CD14-positive monocyte (primary cell): ENCODE measurements around the gene CDH4. TPM values are rescaled to one million over a fixed set of nuclear protein-coding genes. Genes with fewer than 3 reads are reported as not detected.

Experiments
- DNase-seq, 3 donors: peaks; one replicate each; pipeline ENCODE4 v3.0.0-alpha.2; 2011 to 2022
- H2AFZ ChIP-seq: 2 replicates; pipeline ENCODE4 v1.6.0; 2012; ENCODE audit warnings: mild to moderate bottlenecking, low read depth, low read length, inconsistent platforms; ENCODE audit not compliant: insufficient read depth, poor library complexity, severe bottlenecking
- H3K27ac ChIP-seq, 2 donors: 1 replicate in 1 of 2; 2 replicates in 1 of 2; pipeline ENCODE4 v1.5.1; 2012 to 2013; ENCODE audit warnings: low read length in 2 of 2, control low read depth in 1 of 2, inconsistent platforms in 1 of 2, low read depth in 1 of 2, mild to moderate bottlenecking in 1 of 2
- H3K27me3 ChIP-seq, 2 donors: one replicate each; pipeline versions ENCODE4 v1.6.0 to v1.6.1; 2011 to 2013; ENCODE audit warnings: low read length in 2 of 2; ENCODE audit not compliant: control insufficient read depth in 2 of 2, insufficient read depth in 2 of 2
- H3K36me3 ChIP-seq, 2 donors: replicated peaks in 1 of 2; 1 replicate in 1 of 2; 2 replicates in 1 of 2; pipeline versions ENCODE4 v1.5.1 to v1.6.1; 2012 to 2013; ENCODE audit warnings: low read length in 2 of 2, control low read depth in 1 of 2, inconsistent platforms in 1 of 2, mild to moderate bottlenecking in 1 of 2; ENCODE audit not compliant: insufficient read depth in 2 of 2, control insufficient read depth in 1 of 2
- H3K4me1 ChIP-seq, 2 donors: 1 replicate in 1 of 2; 2 replicates in 1 of 2; pipeline versions ENCODE4 v1.5.1 to v1.6.1; 2012 to 2013; ENCODE audit warnings: low read length in 2 of 2, control low read depth in 1 of 2, inconsistent platforms in 1 of 2, mild to moderate bottlenecking in 1 of 2, moderate library complexity in 1 of 2; ENCODE audit not compliant: insufficient read depth in 2 of 2, control insufficient read depth in 1 of 2
- H3K4me2 ChIP-seq: replicated peaks from 2 replicates; pipeline ENCODE3; 2012; ENCODE audit warnings: low read length, moderate library complexity, mild to moderate bottlenecking; ENCODE audit not compliant: poor library complexity, severe bottlenecking; ENCODE audit errors: extremely low read depth
- H3K4me3 ChIP-seq, 3 experiments: fragments of 200-600 bp in 1 of 3; sonication (generic) in 1 of 3; replicated peaks in 1 of 3; 1 replicate in 2 of 3; 2 replicates in 1 of 3; pipeline ENCODE4 v1.5.1; 2011 to 2013; ENCODE audit warnings: low read length in 3 of 3, mild to moderate bottlenecking in 3 of 3, control low read depth in 2 of 3, low read depth in 2 of 3, inconsistent platforms in 1 of 3, moderate library complexity in 1 of 3
- H3K79me2 ChIP-seq: 2 replicates; pipeline ENCODE4 v1.6.0; 2012; ENCODE audit warnings: mild to moderate bottlenecking, control low read depth, inconsistent platforms, low read length, moderate library complexity; ENCODE audit not compliant: insufficient read depth
- H3K9ac ChIP-seq: 2 replicates; pipeline ENCODE4 v1.6.0; 2017; ENCODE audit warnings: low read length, mild to moderate bottlenecking; ENCODE audit not compliant: insufficient read depth, poor library complexity, severe bottlenecking
- H3K9me3 ChIP-seq, 2 donors: replicated peaks in 1 of 2; 1 replicate in 1 of 2; 2 replicates in 1 of 2; pipeline versions ENCODE4 v1.5.1 to v1.6.1; 2012 to 2013; ENCODE audit warnings: low read length in 2 of 2, control low read depth in 1 of 2; ENCODE audit not compliant: control insufficient read depth in 1 of 2, insufficient read depth in 1 of 2
- H4K20me1 ChIP-seq: 2 replicates; pipeline ENCODE4 v1.6.0; 2012; ENCODE audit warnings: mild to moderate bottlenecking, low read length, control low read depth, moderate library complexity; ENCODE audit not compliant: insufficient read depth
- H3K27ac Mint-ChIP-seq, 7 donors: one replicate each; pipeline ENCODE4 v1.8.0; 2020; ENCODE audit warnings: mild to moderate bottlenecking in 7 of 7, mixed read lengths in 7 of 7, moderate library complexity in 6 of 7, inconsistent platforms in 2 of 7
- H3K27me3 Mint-ChIP-seq, 3 donors: one replicate each; pipeline ENCODE4 v1.8.0; 2021 to 2022; ENCODE audit warnings: low read depth in 3 of 3, mild to moderate bottlenecking in 3 of 3, mixed read lengths in 3 of 3, moderate library complexity in 3 of 3, inconsistent platforms in 1 of 3
- H3K36me3 Mint-ChIP-seq, 2 donors: one replicate each; pipeline ENCODE4 v1.8.0; 2020; ENCODE audit warnings: mixed read lengths in 2 of 2, inconsistent platforms in 1 of 2, mild to moderate bottlenecking in 1 of 2
- H3K4me1 Mint-ChIP-seq: one replicate; pipeline ENCODE4 v1.8.0; 2020; ENCODE audit warnings: mild to moderate bottlenecking, mixed read lengths
- H3K4me3 Mint-ChIP-seq, 2 donors: one replicate each; pipeline ENCODE4 v1.8.0; 2020; ENCODE audit warnings: mild to moderate bottlenecking in 2 of 2, mixed read lengths in 2 of 2, moderate library complexity in 1 of 2
- H3K9me3 Mint-ChIP-seq, 7 donors: one replicate each; pipeline ENCODE4 v1.8.0; 2020 to 2022; ENCODE audit warnings: mixed read lengths in 7 of 7, mild to moderate bottlenecking in 6 of 7, moderate library complexity in 6 of 7, inconsistent platforms in 2 of 7
- CTCF ChIP-seq: fragments of 200-600 bp; IDR thresholded peaks from one replicate; pipeline ENCODE4 v1.8.0; 2022; ENCODE audit warnings: antibody characterized with exemption, mild to moderate bottlenecking
- WGBS: methylation state at CpG from one replicate; pipeline ENCODE4 v1.1.5; 2013; ENCODE audit warnings: missing lambda C conversion rate; ENCODE audit not compliant: insufficient coverage; 5-methylcytosine and 5-hydroxymethylcytosine counted together
- intact Hi-C, 2 donors: fragments of 100-400 bp; cut with micrococcal nuclease; formaldehyde crosslinking; loops; one replicate each; pipeline versions ENCODE4 v1.15.0 to v1.15.1; 2023
- polyA plus RNA-seq, 3 donors: library from polyadenylated mRNA; depleted of rRNA in 1 of 3; unstranded in 2 of 3; stranded (reverse) in 1 of 3; fragments of 300-500 nt in 2 of 3; fragments of >200 nt in 1 of 3; fragmentation: Illumina TruSeq in 2 of 3; gene quantifications; 1 replicate in 2 of 3; 2 replicates in 1 of 3; pipeline ENCODE4 v1.2.3, GENCODE V29; 2012 to 2021

CDH4 gene
- polyA plus RNA-seq, 3 donors, result not detected

GRCh38 chr20:61720348-61720696, 468.3 kb downstream of the CDH4 start:
- Histone ChIP-seq H2AFZ (peak overlapping the region; percentile 68), H3K4me2 (peak overlapping the region; percentile 34), H4K20me1 (no peaks in the 10 kb centered on the region), H3K27ac (no peak overlapping the region), H3K4me3 (peak overlapping the region in 1 of 3 experiments; percentile 71), H3K9ac (no peak overlapping the region), H3K79me2 (no peaks in the 10 kb centered on the region), H3K36me3 (no peaks in the 10 kb centered on the region), H3K4me1 (no peaks in the 10 kb centered on the region), H3K9me3 (peaks cover 25 to 92% of the 10 kb centered on the region in 2 donors), H3K27me3 (no peaks in the 10 kb centered on the region)
- Mint-ChIP-seq H3K36me3 (no peaks in the 10 kb centered on the region), H3K27ac (no peak overlapping the region), H3K4me3 (peak overlapping the region in 1 of 2 donors; percentile 82), H3K9me3 (peaks cover 18 to 52% (median 38%) of the 10 kb centered on the region in 7 donors), H3K27me3 (peaks cover 0 to 2% (median 1%) of the 10 kb centered on the region in 3 donors), H3K4me1 (peaks cover 15% of the 10 kb centered on the region)
- no peak for DNase-seq
- intact Hi-C loops, result no loop called here
- WGBS, result 64% methylated on average over 2 of the region's 4 CpGs
- TF ChIP-seq CTCF, result no peak

- Histone ChIP-seq H3K4me3 (no peak overlapping the region), H2AFZ (no peak overlapping the region), H4K20me1 (no peaks in the 10 kb centered on the region), H3K79me2 (no peaks in the 10 kb centered on the region), H3K36me3 (no peaks in the 10 kb centered on the region), H3K27ac (no peak overlapping the region), H3K9ac (no peak overlapping the region), H3K4me2 (no peak overlapping the region), H3K27me3 (no peaks in the 10 kb centered on the region), H3K4me1 (no peaks in the 10 kb centered on the region), H3K9me3 (peaks cover 16 to 92% of the 10 kb centered on the region in 2 donors)
- TF ChIP-seq CTCF, result no peak
- Mint-ChIP-seq H3K36me3 (no peaks in the 10 kb centered on the region), H3K9me3 (peaks cover 7 to 39% (median 23%) of the 10 kb centered on the region in 7 donors), H3K27me3 (peaks cover 0 to 2% (median 1%) of the 10 kb centered on the region in 3 donors), H3K4me3 (no peak overlapping the region), H3K4me1 (peaks cover 15% of the 10 kb centered on the region), H3K27ac (no peak overlapping the region)
- WGBS, result 75% methylated on average over 6 of the region's 8 CpGs
- no peak for DNase-seq
- intact Hi-C loops, result no loop called here
Measured at GRCh38 chr20:61722146-61722678, 470.2 kb downstream of the CDH4 start.
